Stimulated activated CD8-positive, alpha-beta memory T cell treated with anti-CD3 and anti-CD28 coated beads, Interleukin-12 subunit alpha, Interleukin-12 subunit beta, amount 100 ng/mL, for 4 hours (primary cell): ENCODE data around the gene TMEM270.
A peak's percentile ranks its signal among the peaks of the same experiment; 100 is the strongest.
"Not testable (repeated sequence)": the region's sequence is repeated elsewhere in the genome, so short reads cannot be mapped to it uniquely, and the experiment has no call there.

Experiments
- DNase-seq: peaks from one replicate; pipeline ENCODE4 v3.0.0-alpha.2; 2020; ENCODE audit warnings: low read depth

Gene TMEM270

GRCh38 chr7:73860859-73861258 lies at the start of gene TMEM270:
Gene TMEM270, plus strand, starts transcription at chr7:73861159. Its CDS starts 36 bp downstream, at chr7:73861195.
- no peak for DNase-seq

GRCh38 chr7:73811760-73812168 lies 49.2 kb upstream of the TMEM270 start:
- DNase-seq: peak; percentile 11

- no peak for DNase-seq
These were observed 48.0 kb upstream of the TMEM270 start for GRCh38 chr7:73812996-73813395.

- no peak for DNase-seq
These were observed 45.5 kb upstream of the TMEM270 start for GRCh38 chr7:73815436-73815835.

- DNase-seq: no peak
These were observed 43.8 kb upstream of the TMEM270 start for GRCh38 chr7:73817121-73817520.

- DNase-seq: no peak
These were observed 40.9 kb upstream of the TMEM270 start for GRCh38 chr7:73820013-73820412.

GRCh38 chr7:73821597-73822285 lies 39.2 kb upstream of the TMEM270 start:
- DNase-seq: not testable (repeated sequence)

GRCh38 chr7:73822319-73823173 lies 38.4 kb upstream of the TMEM270 start:
- DNase-seq: no peak

- DNase-seq: no peak
These were observed 37.7 kb upstream of the TMEM270 start for GRCh38 chr7:73823257-73823656.

GRCh38 chr7:73823873-73824592 lies 36.9 kb upstream of the TMEM270 start:
- no peak for DNase-seq

GRCh38 chr7:73824986-73825385 lies 36.0 kb upstream of the TMEM270 start:
- DNase-seq: no peak

GRCh38 chr7:73827567-73828106 lies 33.3 kb upstream of the TMEM270 start:
- no peak for DNase-seq

GRCh38 chr7:73828107-73828803 lies 32.7 kb upstream of the TMEM270 start:
- no peak for DNase-seq

GRCh38 chr7:73828972-73829371 lies 32.0 kb upstream of the TMEM270 start:
- DNase-seq: no peak

- no peak for DNase-seq
These were observed 31.5 kb upstream of the TMEM270 start for GRCh38 chr7:73829505-73829904.

- DNase-seq: no peak
These were observed 30.9 kb upstream of the TMEM270 start for GRCh38 chr7:73829921-73830680.

- no peak for DNase-seq
These were observed 30.0 kb upstream of the TMEM270 start, which contains the start of gene CLDN4 for GRCh38 chr7:73830681-73831583. Gene CLDN4, plus strand, starts transcription at chr7:73830996. Its CDS starts 206 bp downstream, at chr7:73831202.

GRCh38 chr7:73831584-73831833 lies 29.4 kb upstream of the TMEM270 start:
- no peak for DNase-seq

GRCh38 chr7:73831834-73832651 lies 28.9 kb upstream of the TMEM270 start:
- no peak for DNase-seq
